Measurements from ENCODE around the gene SERPINA12.

Gene SERPINA12

DNA sequence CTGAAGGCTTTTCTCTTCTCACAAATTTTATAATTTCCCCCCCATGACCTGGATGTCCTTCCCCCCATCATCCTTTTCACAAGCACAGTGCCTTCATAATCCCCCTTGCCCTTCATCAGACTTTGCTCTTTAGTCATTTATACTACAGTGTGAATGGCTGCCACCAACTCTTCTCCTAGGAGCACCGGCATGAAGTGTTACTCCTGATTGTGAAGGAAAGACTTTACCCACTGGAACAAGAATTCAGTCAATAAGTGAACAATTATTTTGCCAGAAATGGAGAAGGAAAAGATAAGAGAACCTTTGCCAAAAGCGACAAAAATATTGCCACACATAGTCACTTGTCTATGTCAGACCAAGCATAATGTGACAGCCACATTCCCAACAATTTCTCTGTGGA, 38.2 kb downstream of the SERPINA12 start:
- H3K9me3 ChIP-seq (ENCODE audit: insufficient read depth, low read depth, low read length): no peaks in the 10 kb centered on the region
- no peak overlapping the region for H3K27ac ChIP-seq (ENCODE audit: low read length)
- no peak overlapping the region for H3K4me3 ChIP-seq (ENCODE audit: low read length)
- no peak overlapping the region for H3K9ac ChIP-seq (ENCODE audit: low read depth, low read length)
- H3K27me3 ChIP-seq (ENCODE audit: insufficient read depth, low read length): no peaks in the 10 kb centered on the region
- H3K4me1 ChIP-seq (ENCODE audit: insufficient read depth, low read length): peaks cover 3% of the 10 kb centered on the region; the same call in 1 of the 2 replicates
- H3K36me3 ChIP-seq (ENCODE audit: insufficient read depth, low read depth, low read length): no peaks in the 10 kb centered on the region

DNA sequence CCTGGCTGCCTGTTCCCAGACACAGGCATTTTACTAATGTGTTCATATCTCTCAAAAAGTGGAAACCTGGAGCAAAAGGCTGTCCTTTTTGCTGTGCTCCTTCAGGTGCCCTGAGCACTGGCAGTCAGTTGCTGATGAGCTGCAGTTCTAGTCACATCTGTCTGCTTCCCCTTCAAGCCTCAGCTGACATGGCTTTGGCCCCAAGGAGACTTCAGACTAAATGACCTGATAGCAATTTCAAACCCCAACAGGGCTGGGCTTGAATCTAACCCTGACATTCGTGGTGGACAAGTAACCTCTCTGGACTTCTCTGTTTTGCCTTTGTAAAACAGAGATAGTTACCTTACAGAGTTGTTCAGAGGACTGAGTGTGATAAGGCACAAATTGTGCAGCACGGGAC, 39.0 kb downstream of the SERPINA12 start:
- Histone ChIP-seq H3K4me1 (ENCODE audit: insufficient read depth, low read length) (peaks cover 3% of the 10 kb centered on the region; the same call in 1 of the 2 replicates), H3K27me3 (ENCODE audit: insufficient read depth, low read length) (no peaks in the 10 kb centered on the region), H3K9me3 (ENCODE audit: insufficient read depth, low read depth, low read length) (no peaks in the 10 kb centered on the region), H3K36me3 (ENCODE audit: insufficient read depth, low read depth, low read length) (no peaks in the 10 kb centered on the region), H3K4me3 (ENCODE audit: low read length) (no peak overlapping the region), H3K27ac (ENCODE audit: low read length) (no peak overlapping the region), H3K9ac (ENCODE audit: low read depth, low read length) (no peak overlapping the region)

DNA sequence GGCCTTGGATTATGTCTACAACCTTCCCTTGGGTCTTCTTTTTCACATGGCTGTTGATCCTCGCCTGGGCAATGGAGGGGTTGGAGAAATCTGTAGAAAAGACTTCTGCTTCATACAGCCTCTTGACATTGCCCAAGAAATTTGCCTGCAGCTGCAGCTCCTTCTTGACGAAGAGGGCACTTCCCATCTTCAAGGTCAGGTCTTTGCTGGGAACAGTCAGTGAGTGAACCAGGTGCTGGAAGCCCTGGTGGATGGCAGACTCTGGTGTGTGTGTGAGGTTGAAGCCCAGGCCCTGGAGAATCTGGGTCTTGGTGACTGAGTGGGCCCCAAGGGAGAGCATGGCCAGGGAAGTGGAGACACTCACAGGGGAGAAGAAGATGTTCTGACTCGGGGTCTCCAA, 40.0 kb downstream of the SERPINA12 start:
- H3K9me3 ChIP-seq (ENCODE audit: insufficient read depth, low read depth, low read length): no peaks in the 10 kb centered on the region; the same call in 1 of the 2 replicates
- no peaks in the 10 kb centered on the region for H3K4me1 ChIP-seq (ENCODE audit: insufficient read depth, low read length)
- no peaks in the 10 kb centered on the region for H3K36me3 ChIP-seq (ENCODE audit: insufficient read depth, low read depth, low read length)
- no peaks in the 10 kb centered on the region for H3K27me3 ChIP-seq (ENCODE audit: insufficient read depth, low read length)
- H3K4me3 ChIP-seq (ENCODE audit: low read length): no peak overlapping the region
- no peak overlapping the region for H3K27ac ChIP-seq (ENCODE audit: low read length)
- no peak overlapping the region for H3K9ac ChIP-seq (ENCODE audit: low read depth, low read length)

DNA sequence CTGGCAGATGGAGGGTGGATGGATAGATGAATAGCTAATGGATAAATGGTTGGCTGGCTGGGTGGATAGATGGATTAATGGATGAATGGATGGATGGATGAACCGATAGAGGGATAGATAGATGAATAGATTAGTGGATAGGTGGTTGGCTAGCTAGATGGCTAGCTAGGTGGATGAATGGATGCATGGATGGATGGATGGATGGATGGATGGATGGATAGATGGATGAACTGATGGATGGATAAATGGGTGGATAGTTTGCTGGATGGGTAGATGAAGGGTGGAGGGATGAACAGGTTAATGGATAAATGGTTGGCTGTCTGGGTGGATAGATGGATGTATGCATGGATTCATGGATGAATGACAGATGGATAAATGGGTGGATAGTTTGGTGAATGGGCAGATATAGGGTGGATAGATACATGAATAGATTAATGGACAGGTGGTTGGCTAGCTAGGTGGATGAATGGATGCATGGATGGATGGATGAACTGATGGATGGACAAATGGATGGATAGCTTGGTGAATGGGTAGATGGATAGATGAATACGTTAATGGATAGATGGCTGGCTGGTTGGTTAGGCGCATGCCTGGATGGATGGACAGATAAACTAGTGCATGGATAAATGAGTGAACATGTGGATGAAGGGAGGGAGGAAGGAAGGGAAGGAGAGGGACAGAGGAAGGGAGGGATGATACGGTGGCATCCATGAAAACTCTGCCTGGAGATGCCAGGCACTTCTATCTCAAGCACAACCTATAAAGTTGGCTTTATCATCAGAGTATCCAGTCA, 41.3 kb downstream of the SERPINA12 start:
- H3K4me1 ChIP-seq (ENCODE audit: insufficient read depth, low read length): no peaks in the 10 kb centered on the region
- no peaks in the 10 kb centered on the region for H3K27me3 ChIP-seq (ENCODE audit: insufficient read depth, low read length)
- no peak overlapping the region for H3K4me3 ChIP-seq (ENCODE audit: low read length)
- no peaks in the 10 kb centered on the region for H3K36me3 ChIP-seq (ENCODE audit: insufficient read depth, low read depth, low read length)
- H3K9ac ChIP-seq (ENCODE audit: low read depth, low read length): no peak overlapping the region
- no peak overlapping the region for H3K27ac ChIP-seq (ENCODE audit: low read length)
- no peaks in the 10 kb centered on the region; the same call in 1 of the 2 replicates for H3K9me3 ChIP-seq (ENCODE audit: insufficient read depth, low read depth, low read length)

DNA sequence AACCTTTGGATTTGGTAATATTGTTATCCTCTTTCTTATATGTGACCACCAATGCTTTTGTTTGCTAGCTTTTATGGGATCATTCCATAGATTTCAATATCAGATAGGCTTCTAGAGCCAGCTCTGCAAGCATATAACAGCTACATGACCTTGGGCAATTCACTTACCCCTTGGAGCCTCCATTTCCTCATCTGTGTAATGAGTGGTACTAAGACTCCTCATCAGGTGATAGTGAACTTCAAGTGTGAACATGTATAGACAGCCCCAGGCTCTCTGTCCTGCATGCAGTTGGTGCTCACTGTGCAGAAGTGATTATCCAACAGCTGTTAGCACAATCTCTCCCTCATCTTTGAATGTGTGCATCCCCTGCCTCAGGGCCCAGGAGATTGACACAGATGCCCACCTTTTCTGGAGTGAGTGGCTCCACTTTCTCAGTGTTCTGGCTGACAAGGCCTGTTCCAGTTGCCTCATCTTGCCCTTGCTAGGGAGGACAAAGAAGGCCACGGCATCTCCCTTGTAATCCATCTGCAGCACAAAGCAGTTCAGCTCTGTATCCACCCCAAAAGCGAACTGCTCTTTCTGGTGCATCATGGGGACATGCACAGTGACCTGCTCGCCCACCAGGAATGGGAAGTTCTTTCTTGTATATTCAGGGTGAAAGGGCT, 42.4 kb downstream of the SERPINA12 start:
- Histone ChIP-seq H3K27ac (ENCODE audit: low read length) (no peak overlapping the region), H3K4me3 (ENCODE audit: low read length) (no peak overlapping the region), H3K27me3 (ENCODE audit: insufficient read depth, low read length) (no peaks in the 10 kb centered on the region), H3K36me3 (ENCODE audit: insufficient read depth, low read depth, low read length) (no peaks in the 10 kb centered on the region), H3K4me1 (ENCODE audit: insufficient read depth, low read length) (no peaks in the 10 kb centered on the region), H3K9ac (ENCODE audit: low read depth, low read length) (no peak overlapping the region), H3K9me3 (ENCODE audit: insufficient read depth, low read depth, low read length) (no peaks in the 10 kb centered on the region; the same call in 1 of the 2 replicates)

DNA sequence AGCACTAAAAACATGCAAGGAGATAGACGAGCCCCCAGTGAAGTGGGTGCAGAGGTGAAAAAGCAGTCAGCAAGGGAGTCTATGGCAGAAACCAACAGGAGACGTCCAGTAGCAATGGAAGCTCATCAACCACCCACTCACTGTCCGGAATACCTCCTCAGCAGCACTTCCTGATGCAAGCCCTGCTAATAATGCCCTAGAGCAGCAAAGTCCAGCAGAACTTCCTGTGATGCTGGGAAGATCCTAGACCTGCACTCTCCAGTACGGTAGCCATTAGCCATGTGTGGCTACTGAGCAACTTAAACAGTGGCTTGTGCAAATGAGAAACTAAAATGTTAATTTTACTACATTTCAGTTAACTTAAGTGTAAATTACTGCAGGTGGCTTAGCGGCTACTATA, 44.2 kb downstream of the SERPINA12 start:
- H3K27me3 ChIP-seq (ENCODE audit: insufficient read depth, low read length): no peaks in the 10 kb centered on the region
- no peaks in the 10 kb centered on the region for H3K4me1 ChIP-seq (ENCODE audit: insufficient read depth, low read length)
- no peaks in the 10 kb centered on the region for H3K36me3 ChIP-seq (ENCODE audit: insufficient read depth, low read depth, low read length)
- no peak overlapping the region for H3K27ac ChIP-seq (ENCODE audit: low read length)
- H3K4me3 ChIP-seq (ENCODE audit: low read length): no peak overlapping the region
- H3K9ac ChIP-seq (ENCODE audit: low read depth, low read length): no peak overlapping the region
- no peaks in the 10 kb centered on the region; the same call in 1 of the 2 replicates for H3K9me3 ChIP-seq (ENCODE audit: insufficient read depth, low read depth, low read length)

DNA sequence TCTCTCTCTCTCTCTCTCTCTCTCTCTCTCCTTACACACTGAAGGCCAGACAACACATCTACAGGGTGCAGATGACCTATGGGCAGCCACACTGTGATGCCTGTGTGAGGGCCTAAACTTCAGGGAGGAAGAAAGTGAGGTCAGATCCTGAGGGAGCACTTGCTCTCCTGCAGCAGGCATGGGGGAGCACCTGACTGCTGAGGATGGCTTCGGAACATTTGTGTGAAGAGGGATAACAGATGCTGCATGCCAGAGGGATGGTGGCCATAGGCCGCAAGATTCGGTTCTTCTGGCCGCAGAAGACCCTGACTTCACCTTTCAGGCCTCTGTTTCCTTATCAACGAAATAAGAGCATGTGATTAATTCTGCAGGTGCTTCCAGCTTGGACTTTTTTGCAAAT, 45.0 kb downstream of the SERPINA12 start:
- H3K4me1 ChIP-seq (ENCODE audit: insufficient read depth, low read length): no peaks in the 10 kb centered on the region
- no peaks in the 10 kb centered on the region; the same call in 1 of the 2 replicates for H3K9me3 ChIP-seq (ENCODE audit: insufficient read depth, low read depth, low read length)
- H3K36me3 ChIP-seq (ENCODE audit: insufficient read depth, low read depth, low read length): no peaks in the 10 kb centered on the region
- no peaks in the 10 kb centered on the region for H3K27me3 ChIP-seq (ENCODE audit: insufficient read depth, low read length)
- H3K4me3 ChIP-seq (ENCODE audit: low read length): no peak overlapping the region
- H3K9ac ChIP-seq (ENCODE audit: low read depth, low read length): no peak overlapping the region
- H3K27ac ChIP-seq (ENCODE audit: low read length): no peak overlapping the region

DNA sequence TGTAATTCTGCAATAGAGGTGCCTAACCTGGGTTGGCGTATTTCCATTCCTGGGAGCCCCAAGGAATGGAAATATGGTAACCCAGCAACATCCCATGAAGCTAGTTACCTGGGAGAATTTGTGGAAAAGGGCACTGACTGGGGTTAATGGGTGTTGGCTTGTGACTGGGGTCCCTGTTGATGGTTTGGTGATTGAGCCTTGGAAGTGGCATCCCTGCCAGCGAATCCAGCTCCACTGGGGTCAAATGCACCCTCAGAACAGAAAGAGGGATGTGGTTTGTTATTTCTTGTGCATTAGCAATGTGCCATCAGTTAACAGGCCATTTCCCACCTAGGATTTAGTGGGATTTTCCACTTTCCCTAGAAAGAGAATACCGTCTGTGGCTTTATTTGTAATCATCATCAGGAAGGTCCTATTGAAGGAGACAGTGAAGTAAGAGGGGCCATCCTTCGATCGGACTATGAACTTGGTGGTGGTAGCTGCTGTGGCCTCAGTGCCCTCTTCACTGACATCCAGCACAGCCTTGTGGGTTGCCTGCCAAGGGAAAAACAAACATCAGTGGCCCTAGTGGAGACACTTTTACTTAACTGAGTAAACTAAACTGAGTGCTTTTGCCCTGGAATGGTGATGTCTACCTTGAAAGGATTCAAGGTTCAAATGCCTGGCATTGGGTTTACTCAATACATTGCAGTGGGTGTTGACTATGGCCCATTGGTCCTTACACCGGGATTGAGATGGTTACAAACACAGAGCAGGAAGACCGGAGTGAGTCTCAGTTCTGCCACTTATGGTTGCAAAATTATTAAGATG, 46.3 kb downstream of the SERPINA12 start:
- Histone ChIP-seq H3K4me1 (ENCODE audit: insufficient read depth, low read length) (no peaks in the 10 kb centered on the region), H3K27me3 (ENCODE audit: insufficient read depth, low read length) (no peaks in the 10 kb centered on the region), H3K9me3 (ENCODE audit: insufficient read depth, low read depth, low read length) (no peaks in the 10 kb centered on the region; the same call in 1 of the 2 replicates)

DNA sequence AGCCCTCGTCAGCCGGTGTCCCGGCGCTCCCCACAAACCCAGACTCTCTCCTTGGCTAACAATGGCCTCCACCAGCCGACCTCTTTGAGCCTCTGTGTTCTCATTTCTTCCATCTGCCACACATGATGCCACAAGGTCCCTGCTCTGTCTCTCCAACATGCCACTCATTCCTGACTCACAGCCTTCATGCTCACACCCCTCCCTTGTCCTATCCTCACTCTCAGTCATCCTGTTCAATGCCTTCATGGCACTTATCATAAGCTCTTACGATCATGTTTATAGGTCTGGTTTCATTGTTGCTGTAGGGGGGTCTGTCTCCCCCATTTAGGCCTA, 47.1 kb downstream of the SERPINA12 start:
- Histone ChIP-seq H3K27me3 (ENCODE audit: insufficient read depth, low read length) (no peaks in the 10 kb centered on the region), H3K36me3 (ENCODE audit: insufficient read depth, low read depth, low read length) (no peaks in the 10 kb centered on the region), H3K9me3 (ENCODE audit: insufficient read depth, low read depth, low read length) (no peaks in the 10 kb centered on the region; the same call in 1 of the 2 replicates), H3K4me3 (ENCODE audit: low read length) (no peak overlapping the region), H3K27ac (ENCODE audit: low read length) (no peak overlapping the region), H3K4me1 (ENCODE audit: insufficient read depth, low read length) (no peaks in the 10 kb centered on the region), H3K9ac (ENCODE audit: low read depth, low read length) (no peak overlapping the region)

More for the DNA sequence above, 46.3 kb downstream of the SERPINA12 start:
- no peak overlapping the region for H3K4me3 ChIP-seq (ENCODE audit: low read length)
- H3K36me3 ChIP-seq (ENCODE audit: insufficient read depth, low read depth, low read length): no peaks in the 10 kb centered on the region
- no peak overlapping the region for H3K27ac ChIP-seq (ENCODE audit: low read length)
- H3K9ac ChIP-seq (ENCODE audit: low read depth, low read length): no peak overlapping the region

DNA sequence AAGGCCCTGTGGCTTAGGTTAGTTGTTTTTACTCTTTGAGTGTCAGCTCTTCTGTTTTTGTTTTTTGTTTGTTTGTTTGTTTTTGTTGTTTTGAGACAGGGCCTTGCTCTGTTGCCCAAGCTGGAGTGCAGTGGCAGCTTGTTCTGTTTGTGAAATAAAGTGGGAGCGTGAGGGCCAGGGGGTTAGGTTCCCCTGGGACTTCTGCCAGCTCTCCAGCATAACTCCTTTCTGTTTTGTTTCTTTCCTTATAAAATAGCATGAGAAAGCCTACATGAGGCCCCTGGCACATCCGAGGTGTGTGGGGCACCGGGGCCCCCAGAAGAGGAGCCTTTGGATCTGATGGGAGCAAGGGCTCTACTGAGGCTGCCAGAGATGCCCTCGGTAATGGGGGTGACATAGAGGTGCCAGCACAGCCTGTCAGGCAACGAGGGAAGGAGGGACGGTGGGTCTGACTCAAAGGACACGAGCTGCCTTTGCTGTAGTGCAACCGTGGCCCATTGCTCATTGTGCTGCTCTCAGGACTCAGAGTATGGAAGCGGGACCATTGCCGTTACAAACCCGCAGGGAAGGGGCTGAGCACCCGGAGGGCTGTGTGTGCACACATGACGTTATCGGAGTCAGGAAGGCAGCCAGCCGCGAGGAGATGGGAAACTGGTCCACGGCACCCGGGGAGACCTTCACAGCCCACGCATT, 47.6 kb downstream of the SERPINA12 start:
- Histone ChIP-seq H3K4me1 (ENCODE audit: insufficient read depth, low read length) (no peaks in the 10 kb centered on the region), H3K9ac (ENCODE audit: low read depth, low read length) (no peak overlapping the region), H3K27ac (ENCODE audit: low read length) (no peak overlapping the region), H3K4me3 (ENCODE audit: low read length) (no peak overlapping the region), H3K27me3 (ENCODE audit: insufficient read depth, low read length) (no peaks in the 10 kb centered on the region), H3K36me3 (ENCODE audit: insufficient read depth, low read depth, low read length) (no peaks in the 10 kb centered on the region), H3K9me3 (ENCODE audit: insufficient read depth, low read depth, low read length) (no peaks in the 10 kb centered on the region; the same call in 1 of the 2 replicates)

Data from iPS-20b (cell line).